DMS53 treated with DMSO at 0.1 percent for 48 hours (cell line): Measurements from ENCODE around the gene CDY2B.
"Not testable (repeated sequence)": the region's sequence is repeated elsewhere in the genome, so short reads cannot be mapped to it uniquely, and the experiment has no call there.

Experiments
- DNase-seq: peaks from one replicate; lab custom pipeline; 2025; ENCODE audit not compliant: unreplicated experiment; lab: John Stamatoyannopoulos, UW

The CDY2B gene

GRCh38 chrY:17880120-17880519, at the start of gene CDY2B:
TSS of gene CDY2B (minus strand) at chrY:17880220. CDS start at chrY:17879892, 328 bp downstream.
- DNase-seq: not testable (repeated sequence)

DNA sequence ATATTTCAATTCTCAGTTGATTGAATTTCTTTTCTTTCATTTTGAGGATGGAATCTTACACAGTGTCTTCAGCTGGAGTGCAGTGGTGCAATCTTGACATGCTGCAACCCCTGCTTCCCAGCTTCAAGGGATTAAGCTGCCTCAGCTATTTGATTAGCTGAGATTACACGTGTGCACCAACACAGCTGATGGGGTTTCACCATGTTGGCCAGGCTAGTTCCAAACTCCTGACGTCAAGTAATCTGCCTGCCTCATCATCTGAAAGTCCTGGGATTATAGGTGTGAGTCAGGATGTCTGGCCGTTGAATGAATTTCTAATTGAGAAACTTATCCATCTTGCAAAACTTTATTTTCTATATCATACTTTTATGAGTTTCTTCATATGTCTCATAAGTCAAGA, 28.0 kb upstream of the CDY2B start:
- not testable (repeated sequence) for DNase-seq

DNA sequence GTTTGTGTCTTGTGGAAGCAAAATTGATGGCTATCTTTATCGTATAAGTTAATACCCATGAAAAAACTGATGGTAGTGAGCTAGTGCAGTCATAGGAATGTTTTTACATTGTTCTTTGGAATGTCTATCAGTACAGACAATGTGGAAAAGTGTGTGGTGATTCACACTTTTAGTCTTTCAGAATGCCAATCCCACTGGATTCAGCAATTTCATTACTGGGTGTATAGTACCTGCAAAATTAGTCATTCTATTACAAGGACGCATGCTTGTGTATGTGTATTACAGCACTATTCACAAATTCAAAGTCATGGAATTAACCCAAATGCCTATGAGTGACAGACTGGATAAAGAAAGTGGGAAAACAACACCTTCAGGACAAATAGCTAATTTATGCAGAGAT, 27.3 kb upstream of the CDY2B start:
- DNase-seq: not testable (repeated sequence)

DNA sequence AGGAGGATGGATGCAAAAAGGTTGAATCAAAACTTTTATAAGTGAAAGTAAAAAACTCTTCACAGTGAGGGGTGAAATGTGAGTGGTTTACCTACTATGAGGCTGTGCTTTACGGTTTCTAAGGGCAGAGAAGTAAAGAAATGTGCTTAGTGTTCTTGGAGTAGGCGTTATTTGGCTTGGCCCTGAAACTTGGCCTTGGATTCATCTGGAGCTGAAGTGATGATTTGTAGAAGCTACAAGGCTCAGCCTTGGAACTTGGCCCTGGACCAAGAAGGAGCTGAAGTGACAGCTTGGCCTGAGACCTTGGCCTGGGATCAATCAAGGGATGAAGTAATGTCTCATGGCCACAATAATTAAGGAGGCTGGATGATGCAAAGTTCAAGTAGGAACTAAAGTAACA, 1.7 kb upstream of the CDY2B start:
- DNase-seq: not testable (repeated sequence)

DNA sequence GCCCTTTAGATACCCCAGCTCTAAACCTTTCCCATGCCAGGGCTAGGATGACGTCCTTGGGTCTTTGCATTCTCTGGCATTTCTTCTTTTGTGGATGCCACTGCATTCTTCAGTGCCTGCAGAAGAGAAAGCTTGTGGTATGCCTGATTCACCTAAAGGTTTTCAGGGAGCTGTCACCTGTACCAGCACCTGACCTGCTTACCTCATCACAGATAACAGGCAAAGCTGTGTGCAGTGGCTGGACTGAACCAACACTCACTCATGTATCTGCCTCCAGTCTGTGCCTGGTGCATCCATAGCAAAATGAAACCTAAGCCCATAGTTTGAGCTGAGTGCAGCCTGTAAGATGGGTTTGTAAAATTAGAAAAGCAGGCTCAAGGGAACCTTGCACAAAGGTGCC, 3.3 kb downstream of the CDY2B start:
- not testable (repeated sequence) for DNase-seq

DNA sequence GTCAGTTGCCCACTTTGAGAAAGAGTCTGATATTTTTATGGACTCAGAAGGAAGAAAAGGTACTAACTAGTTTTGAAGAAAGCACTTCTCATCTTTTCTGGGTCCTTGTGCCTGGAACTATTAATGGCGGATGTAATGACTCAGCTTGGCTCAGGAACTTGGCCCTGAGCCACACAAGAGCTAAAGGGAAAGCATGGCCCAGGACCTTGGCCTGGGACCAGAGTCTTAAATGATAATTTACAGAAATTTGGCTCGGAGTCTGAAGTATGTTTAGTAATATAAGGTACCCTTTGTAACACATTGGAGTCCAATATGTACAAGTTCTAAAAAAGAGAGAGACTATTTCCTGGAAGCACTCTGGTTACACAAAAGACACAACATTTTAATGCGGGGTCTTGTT, 4.6 kb downstream of the CDY2B start:
- DNase-seq: not testable (repeated sequence)

GRCh38 chrY:17871194-17871903, 8.7 kb downstream of the CDY2B start:
- DNase-seq: not testable (repeated sequence)

GRCh38 chrY:17870737-17871136, 9.3 kb downstream of the CDY2B start:
- not testable (repeated sequence) for DNase-seq

- not testable (repeated sequence) for DNase-seq
Observed at GRCh38 chrY:17867850-17868249, 12.2 kb downstream of the CDY2B start.

DNA sequence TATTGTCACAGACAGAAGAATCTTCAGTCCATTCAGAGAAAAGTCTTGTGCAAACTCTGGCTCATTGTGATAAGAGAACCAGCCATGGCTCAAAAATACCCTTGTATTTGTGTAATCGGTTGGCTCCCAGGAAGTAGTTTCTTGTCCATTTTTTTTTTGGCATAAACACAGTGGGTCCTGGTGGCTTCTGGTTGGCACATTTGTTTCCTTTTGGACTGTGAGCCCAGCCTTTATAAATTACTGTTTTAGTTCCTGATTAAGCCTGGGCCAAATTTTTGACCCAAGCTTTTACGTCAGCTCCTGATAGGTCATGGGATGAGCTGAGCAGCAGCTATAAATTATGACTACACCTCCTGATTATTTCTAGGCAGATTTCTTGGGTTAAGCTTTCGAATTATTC, 19.4 kb downstream of the CDY2B start:
- not testable (repeated sequence) for DNase-seq

DNA sequence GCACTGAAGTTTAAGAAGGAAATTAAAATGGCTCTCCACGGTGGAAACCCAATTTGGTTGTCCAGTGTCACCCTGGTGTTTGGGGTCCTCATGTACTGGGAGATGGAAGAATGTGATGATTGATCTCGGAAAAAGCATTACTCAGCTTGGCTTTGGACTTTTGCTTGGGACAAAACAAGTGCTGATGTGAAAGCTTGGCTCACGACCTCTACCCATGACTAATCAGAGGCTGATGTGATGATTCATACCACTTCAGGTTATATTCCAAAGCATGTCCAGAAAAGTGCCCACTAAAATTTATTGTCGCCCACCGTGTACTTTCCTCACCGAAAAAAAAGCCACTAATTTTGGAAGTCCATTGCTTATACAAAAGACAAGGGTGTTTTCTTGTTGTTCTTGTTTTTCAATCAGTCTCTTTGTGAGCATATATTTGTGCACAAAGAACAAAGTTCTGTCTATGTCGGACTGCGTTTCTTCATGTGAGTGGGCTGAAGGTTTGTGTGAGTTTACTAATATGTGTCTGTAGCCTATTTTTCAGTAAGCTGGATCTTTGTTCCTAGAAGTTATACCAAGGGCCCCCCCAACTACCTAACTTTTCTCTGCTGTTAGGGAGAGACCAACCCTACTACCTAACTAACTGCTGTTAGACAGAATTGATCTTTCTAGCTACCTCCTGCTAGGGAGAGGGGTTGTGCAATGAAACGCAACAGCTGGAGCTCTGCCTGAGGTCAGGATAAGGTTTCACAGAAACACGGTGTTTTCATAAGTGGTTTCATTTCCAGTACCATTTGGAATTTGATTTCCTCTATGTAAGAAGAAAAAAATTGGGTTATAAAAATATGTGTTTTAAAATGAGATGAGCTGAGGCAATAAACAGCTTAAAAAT, 22.8 kb downstream of the CDY2B start:
- not testable (repeated sequence) for DNase-seq

DNA sequence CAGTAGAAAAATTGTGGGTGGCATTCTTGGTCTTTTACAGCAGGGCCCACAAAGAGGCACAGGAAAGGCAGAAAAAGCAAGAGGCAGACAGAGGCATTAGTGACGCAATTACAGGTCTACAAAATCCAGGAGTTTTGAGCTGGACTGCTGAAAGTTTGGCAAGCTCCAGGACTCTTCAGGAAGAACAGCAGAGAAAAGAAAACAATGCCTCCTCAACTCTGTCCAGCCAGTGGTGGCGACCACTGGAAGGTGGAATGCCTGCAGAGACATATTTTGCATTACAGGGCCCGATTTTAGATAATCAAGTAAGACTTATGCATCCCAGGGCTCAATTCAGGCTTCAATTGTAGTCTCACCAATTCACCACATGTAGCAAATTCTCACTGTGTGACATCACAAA, 23.5 kb downstream of the CDY2B start:
- not testable (repeated sequence) for DNase-seq

DNA sequence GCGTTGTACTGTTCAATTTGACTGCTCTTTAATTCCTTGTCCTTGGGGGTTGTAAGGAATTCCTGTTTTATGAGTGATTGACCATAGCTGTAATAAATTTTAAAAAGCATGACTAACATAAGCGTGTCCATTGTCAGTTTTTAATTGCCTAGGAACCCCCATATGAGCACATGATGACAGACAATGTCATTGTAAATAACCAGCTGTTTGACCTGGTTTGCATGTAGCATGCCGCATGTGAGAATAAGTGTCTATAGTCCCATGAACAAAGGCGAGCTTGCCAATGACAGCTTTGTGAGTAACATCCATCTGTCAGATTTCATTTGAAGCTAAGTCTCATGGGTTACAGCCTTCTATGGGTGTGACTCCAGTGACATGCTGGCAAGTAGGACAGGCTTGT, 30.9 kb downstream of the CDY2B start:
- not testable (repeated sequence) for DNase-seq

DNA sequence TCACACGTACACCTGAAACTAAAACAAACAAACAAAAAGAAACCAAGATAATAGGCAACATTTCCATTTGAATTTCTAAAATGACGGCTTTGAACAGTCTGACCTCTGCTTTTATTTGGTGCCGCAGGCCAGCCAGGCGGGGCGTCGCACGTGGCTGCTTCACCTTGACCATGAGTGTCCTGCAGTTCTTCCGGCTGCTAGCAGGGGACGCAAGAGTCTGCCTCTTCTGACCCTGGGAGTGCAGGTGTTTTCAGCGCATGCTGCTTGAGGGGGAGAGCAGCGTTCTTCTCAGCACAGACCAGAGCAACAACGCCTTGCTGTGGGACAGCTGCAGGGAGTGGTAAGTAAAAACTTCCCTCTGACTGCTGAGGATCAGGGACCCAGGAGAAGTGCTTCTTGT, 47.9 kb downstream of the CDY2B start:
- not testable (repeated sequence) for DNase-seq
